HEK293 (cell line): ENCODE measurements around the gene FOXD4L3.
"Not testable (repeated sequence)": the region's sequence is repeated elsewhere in the genome, so short reads cannot be mapped to it uniquely, and the experiment has no call there.

ENCODE experiments used
- ATF2 ChIP-seq: fragments of 450-650 bp; formaldehyde crosslinking; IDR thresholded peaks from 2 replicates; pipeline ENCODE4 v1.5.1; 2016; ENCODE audit warnings: missing biosample characterization, missing genetic modification characterization, low read depth
- BCL11B ChIP-seq: fragments of 450-650 bp; formaldehyde crosslinking; IDR thresholded peaks from 2 replicates; pipeline ENCODE4 v1.5.1; 2016; ENCODE audit warnings: low read depth, missing biosample characterization, missing genetic modification characterization
- CTCF ChIP-seq: fragments of 450-650 bp; formaldehyde crosslinking; IDR thresholded peaks from 2 replicates; pipeline ENCODE4 v1.5.1; 2016; ENCODE audit warnings: missing biosample characterization, missing genetic modification characterization
- HOXD13 ChIP-seq: sonication (generic); formaldehyde crosslinking; IDR thresholded peaks from 2 replicates; pipeline ENCODE4 v1.8.0; 2022; ENCODE audit warnings: missing genetic modification reagents, borderline replicate concordance
- KLF9 ChIP-seq: fragments of 450-650 bp; formaldehyde crosslinking; IDR thresholded peaks from 2 replicates; pipeline ENCODE4 v1.5.1; 2016; ENCODE audit warnings: missing biosample characterization, missing genetic modification characterization, low read depth
- PBX3 ChIP-seq: sonication (generic); formaldehyde crosslinking; IDR thresholded peaks from 2 replicates; pipeline ENCODE4 v1.8.1; 2022; ENCODE audit warnings: mild to moderate bottlenecking, moderate library complexity, missing genetic modification reagents
- TSHZ1 ChIP-seq: fragments of 450-650 bp; formaldehyde crosslinking; IDR thresholded peaks from 2 replicates; pipeline ENCODE4 v1.5.1; 2016; ENCODE audit warnings: missing biosample characterization, missing genetic modification characterization, borderline replicate concordance
- YY1 ChIP-seq: fragments of 450-650 bp; formaldehyde crosslinking; IDR thresholded peaks from 2 replicates; pipeline ENCODE4 v1.5.1; 2018; ENCODE audit warnings: missing biosample characterization, missing genetic modification characterization
- ZNF350 ChIP-seq: fragments of 450-650 bp; formaldehyde crosslinking; IDR thresholded peaks from 2 replicates; pipeline ENCODE4 v1.5.0; 2017; ENCODE audit warnings: missing biosample characterization, mild to moderate bottlenecking, missing genetic modification characterization
- ZNF362 ChIP-seq: fragments of 450-650 bp; formaldehyde crosslinking; IDR thresholded peaks from 2 replicates; pipeline ENCODE4 v1.5.1; 2016; ENCODE audit warnings: missing biosample characterization, missing genetic modification characterization
- ZNF37A ChIP-seq: fragments of 450-650 bp; IDR thresholded peaks from 2 replicates; pipeline ENCODE4 v1.5.1; 2018; ENCODE audit warnings: missing biosample characterization, missing genetic modification characterization
- ZNF398 ChIP-seq: fragments of 450-650 bp; formaldehyde crosslinking; IDR thresholded peaks from 2 replicates; pipeline ENCODE4 v1.5.1; 2017; ENCODE audit warnings: missing biosample characterization, missing genetic modification characterization
- ZNF501 ChIP-seq: fragments of 450-650 bp; formaldehyde crosslinking; IDR thresholded peaks from 2 replicates; pipeline ENCODE4 v1.5.1; 2016; ENCODE audit warnings: missing biosample characterization, missing genetic modification characterization

GRCh38 chr9:68343242-68343641 lies 40.6 kb downstream of the FOXD4L3 start:
- not testable (repeated sequence) for TF ChIP-seq PBX3 (CRISPR knock-in tag); HOXD13 (CRISPR knock-in tag); BCL11B (tag by site-specific recombination); ZNF37A (tag by site-specific recombination); CTCF (tag by site-specific recombination); ZNF501 (tag by site-specific recombination); ZNF362; YY1; TSHZ1 (tag by site-specific recombination); ATF2; ZNF350 (tag by site-specific recombination); KLF9 (tag by site-specific recombination); ZNF398 (tag by site-specific recombination)
